Effector memory CD4-positive, alpha-beta T cell (primary cell): ENCODE results near the gene RBPMS2.
"Not testable (repeated sequence)": the region's sequence is repeated elsewhere in the genome, so short reads cannot be mapped to it uniquely, and the experiment has no call there.

Source experiments
- DNase-seq, 3 donors: peaks; one replicate each; pipeline ENCODE4 v3.0.0-alpha.2; 2020
- H3K27ac ChIP-seq: 2 replicates; pipeline ENCODE4 v1.7.0; 2013; ENCODE audit warnings: mild to moderate bottlenecking, low read length, moderate library complexity; ENCODE audit not compliant: insufficient read depth, poor library complexity, severe bottlenecking
- H3K27me3 ChIP-seq: replicated peaks from 2 replicates; pipeline ENCODE4 v1.7.0; 2013; ENCODE audit warnings: mild to moderate bottlenecking, low read length; ENCODE audit not compliant: insufficient read depth, control insufficient read depth, poor library complexity, severe bottlenecking
- H3K36me3 ChIP-seq: 2 replicates; pipeline ENCODE4 v1.7.0; 2013; ENCODE audit warnings: mild to moderate bottlenecking, low read length, moderate library complexity; ENCODE audit not compliant: control insufficient read depth, insufficient read depth
- H3K4me1 ChIP-seq: 2 replicates; pipeline ENCODE4 v1.7.0; 2013; ENCODE audit warnings: low read length, mild to moderate bottlenecking; ENCODE audit not compliant: control insufficient read depth, insufficient read depth, poor library complexity, severe bottlenecking
- H3K4me3 ChIP-seq: 2 replicates; pipeline ENCODE4 v1.7.0; 2013; ENCODE audit warnings: low read length, low read depth, mild to moderate bottlenecking; ENCODE audit not compliant: insufficient read depth, poor library complexity, severe bottlenecking
- H3K9me3 ChIP-seq: 2 replicates; pipeline ENCODE4 v1.7.0; 2013; ENCODE audit warnings: mild to moderate bottlenecking, low read length, moderate library complexity; ENCODE audit not compliant: control insufficient read depth

The RBPMS2 gene

GRCh38 chr15:64807751-64808222 is 32.4 kb upstream of the RBPMS2 start:
- no peaks in the 10 kb centered on the region for H3K4me1 ChIP-seq
- no peak overlapping the region for H3K4me3 ChIP-seq
- DNase-seq: no peak
- no peaks in the 10 kb centered on the region for H3K36me3 ChIP-seq
- H3K27me3 ChIP-seq: no peaks in the 10 kb centered on the region
- no peak overlapping the region for H3K27ac ChIP-seq
- no peaks in the 10 kb centered on the region for H3K9me3 ChIP-seq

- DNase-seq: no peak
- H3K4me3 ChIP-seq: no peak overlapping the region
Measured at GRCh38 chr15:64807051-64807749, 31.8 kb upstream of the RBPMS2 start.

GRCh38 chr15:64806509-64806908 is 31.1 kb upstream of the RBPMS2 start:
- no peaks in the 10 kb centered on the region for H3K36me3 ChIP-seq
- no peak overlapping the region for H3K4me3 ChIP-seq
- no peaks in the 10 kb centered on the region for H3K4me1 ChIP-seq
- H3K27ac ChIP-seq: no peak overlapping the region
- DNase-seq: no peak
- no peaks in the 10 kb centered on the region for H3K9me3 ChIP-seq
- H3K27me3 ChIP-seq: no peaks in the 10 kb centered on the region

More at GRCh38 chr15:64807051-64807749, 31.8 kb upstream of the RBPMS2 start:
- H3K9me3 ChIP-seq: no peaks in the 10 kb centered on the region
- H3K4me1 ChIP-seq: no peaks in the 10 kb centered on the region
- H3K27ac ChIP-seq: no peak overlapping the region
- H3K36me3 ChIP-seq: no peaks in the 10 kb centered on the region
- H3K27me3 ChIP-seq: no peaks in the 10 kb centered on the region

- Histone ChIP-seq H3K9me3 (no peaks in the 10 kb centered on the region), H3K27ac (no peak overlapping the region), H3K36me3 (no peaks in the 10 kb centered on the region), H3K4me1 (no peaks in the 10 kb centered on the region), H3K4me3 (no peak overlapping the region), H3K27me3 (no peaks in the 10 kb centered on the region)
- DNase-seq: no peak
Measured at GRCh38 chr15:64804619-64805018, 29.2 kb upstream of the RBPMS2 start.

GRCh38 chr15:64803526-64803925 is 28.1 kb upstream of the RBPMS2 start:
- H3K4me3 ChIP-seq: no peak overlapping the region
- H3K27ac ChIP-seq: no peak overlapping the region
- no peaks in the 10 kb centered on the region for H3K27me3 ChIP-seq
- no peaks in the 10 kb centered on the region for H3K36me3 ChIP-seq
- no peaks in the 10 kb centered on the region for H3K4me1 ChIP-seq
- H3K9me3 ChIP-seq: no peaks in the 10 kb centered on the region
- DNase-seq: no peak

- Histone ChIP-seq H3K36me3 (no peaks in the 10 kb centered on the region), H3K27ac (no peak overlapping the region), H3K4me3 (no peak overlapping the region), H3K9me3 (no peaks in the 10 kb centered on the region), H3K4me1 (no peaks in the 10 kb centered on the region), H3K27me3 (no peaks in the 10 kb centered on the region)
- no peak for DNase-seq
Measured at GRCh38 chr15:64800476-64800875, 25.1 kb upstream of the RBPMS2 start.

- H3K4me3 ChIP-seq, H3K27ac ChIP-seq, H3K36me3 ChIP-seq, H3K27me3 ChIP-seq, H3K4me1 ChIP-seq, H3K9me3 ChIP-seq, DNase-seq: not testable (repeated sequence)
Measured at GRCh38 chr15:64798905-64799304, 23.5 kb upstream of the RBPMS2 start.

GRCh38 chr15:64795921-64796320 is 20.5 kb upstream of the RBPMS2 start:
- H3K4me1 ChIP-seq, H3K9me3 ChIP-seq, H3K36me3 ChIP-seq, H3K27ac ChIP-seq, H3K27me3 ChIP-seq, DNase-seq, H3K4me3 ChIP-seq: not testable (repeated sequence)

GRCh38 chr15:64795299-64795698 is 19.9 kb upstream of the RBPMS2 start:
- not testable (repeated sequence) for H3K27me3 ChIP-seq, H3K4me1 ChIP-seq, H3K27ac ChIP-seq, H3K9me3 ChIP-seq, DNase-seq, H3K36me3 ChIP-seq, H3K4me3 ChIP-seq

- no peaks in the 10 kb centered on the region for H3K36me3 ChIP-seq
- H3K27ac ChIP-seq: no peak overlapping the region
- no peak for DNase-seq
- H3K27me3 ChIP-seq: no peaks in the 10 kb centered on the region
- H3K4me1 ChIP-seq: no peaks in the 10 kb centered on the region
- H3K4me3 ChIP-seq: no peak overlapping the region
- no peaks in the 10 kb centered on the region for H3K9me3 ChIP-seq
Measured at GRCh38 chr15:64792282-64792681, 16.9 kb upstream of the RBPMS2 start.
